Lung microvascular endothelial cell (primary cell): Measurements from ENCODE around the gene IGF1R. TPM values are rescaled to one million over a fixed set of nuclear protein-coding genes. Genes with fewer than 3 reads are reported as not detected.

Source experiments
- DNase-seq, 2 donors: peaks; one replicate each; pipeline versions ENCODE4 v3.0.0 to v3.0.0-alpha.2; 2010; ENCODE audit warnings: low read depth in 2 of 2
- total RNA-seq: library from RNA; depleted of rRNA; stranded (reverse); fragments of >200 nt; gene quantifications from 2 replicates; pipeline ENCODE4 v1.2.1, GENCODE V29; 2014

The IGF1R gene
- total RNA-seq, 1 donor from 2014 or later = 20.4 TPM

GRCh38 chr15:98939311-98940080 lies 291.2 kb downstream of the IGF1R start:
- no peak for DNase-seq

GRCh38 chr15:98941595-98942255 lies 293.4 kb downstream of the IGF1R start:
- no peak for DNase-seq

GRCh38 chr15:98942431-98942830 lies 294.1 kb downstream of the IGF1R start:
- no peak for DNase-seq

- DNase-seq = peak in 1 of 2 donors; percentile 73
These were observed 294.7 kb downstream of the IGF1R start for GRCh38 chr15:98943051-98943508.

GRCh38 chr15:98943601-98944151 lies 295.3 kb downstream of the IGF1R start:
- peak in 1 of 2 donors; percentile 10 for DNase-seq

GRCh38 chr15:98946301-98947255 lies 298.2 kb downstream of the IGF1R start:
- DNase-seq = peak; percentile 68 to 75

GRCh38 chr15:98948456-98948855 lies 300.1 kb downstream of the IGF1R start:
- no peak for DNase-seq

- DNase-seq = no peak
These were observed 300.6 kb downstream of the IGF1R start for GRCh38 chr15:98948941-98949340.

- DNase-seq = no peak
These were observed 301.3 kb downstream of the IGF1R start for GRCh38 chr15:98949624-98950023.

- no peak for DNase-seq
These were observed 301.9 kb downstream of the IGF1R start for GRCh38 chr15:98950248-98950647.

- DNase-seq = no peak
These were observed 302.7 kb downstream of the IGF1R start for GRCh38 chr15:98951004-98951403.

GRCh38 chr15:98951493-98952320 lies 303.4 kb downstream of the IGF1R start:
- DNase-seq = no peak

GRCh38 chr15:98952381-98952803 lies 304.1 kb downstream of the IGF1R start:
- peak; percentile 43 to 69 for DNase-seq

- DNase-seq = no peak
These were observed 304.9 kb downstream of the IGF1R start for GRCh38 chr15:98953000-98953787.

GRCh38 chr15:98953968-98954367 lies 305.6 kb downstream of the IGF1R start:
- no peak for DNase-seq

GRCh38 chr15:98954411-98954810 lies 306.1 kb downstream of the IGF1R start:
- DNase-seq = peak in 1 of 2 donors; percentile 64

GRCh38 chr15:98955331-98955730 lies 307.0 kb downstream of the IGF1R start:
- no peak for DNase-seq

GRCh38 chr15:98955961-98956723 lies 307.8 kb downstream of the IGF1R start:
- peak; percentile 67 to 84 for DNase-seq
